HCT116 (cell line): ENCODE results near the gene RGS6. TPM values are rescaled to one million over a fixed set of nuclear protein-coding genes. Genes with fewer than 3 reads are reported as not detected.

Experiments
- ATAC-seq: fragments of 200-7000 bp; cut with Tn5 transposase; 2 replicates; pipeline ENCODE4 v1.9.1; 2020; ENCODE audit warnings: mild to moderate bottlenecking, moderate library complexity
- BruUV-seq: library from RNA; stranded (reverse); fragments of 400-500 nt; replicated peaks from 2 replicates; lab custom pipeline; 2021; lab: Mats Ljungman, UMichigan
- CTCF ChIA-PET: fragments of 300-600 bp; sonication (Branson Sonifier 250); formaldehyde crosslinking; loops from one replicate; lab custom pipeline; 2021; ENCODE audit warnings: antibody characterized with exemption; lab: Charles Lee
- POLR2A ChIA-PET: fragments of 300-600, 350-600 bp; sonication (Branson Sonifier 250); formaldehyde crosslinking; loops from one replicate; lab custom pipeline; 2021; ENCODE audit warnings: antibody characterized with exemption; lab: Charles Lee
- RAD21 ChIA-PET, 2 experiments: fragments of 300-600 bp; sonication (Branson Sonifier 250); formaldehyde crosslinking; loops; one replicate each; lab custom pipeline; 2023; ENCODE audit warnings: low total read pairs in 2 of 2; ENCODE audit not compliant: uncharacterized antibody in 2 of 2, unreplicated experiment in 2 of 2, low non-redundant PET in 1 of 2; lab: Charles Lee
- DNase-seq: peaks from one replicate; pipeline ENCODE4 v3.0.0-alpha.2; 2010; ENCODE audit warnings: low read depth, low spot score
- H2AFZ ChIP-seq: fragments of 200-600 bp; shearing (Covaris generic), sonication (generic); 2 replicates; pipeline ENCODE4 v1.6.1; 2017; ENCODE audit warnings: low read depth, mixed run types, mixed read lengths, antibody characterized with exemption, low read length; ENCODE audit not compliant: poor library complexity, severe bottlenecking
- H3K27ac ChIP-seq: 2 replicates; pipeline ENCODE4 v1.5.1; 2012; ENCODE audit warnings: low read depth, low read length
- H3K27me3 ChIP-seq: fragments of 200-600 bp; sonication (generic); 2 replicates; pipeline ENCODE4 v1.6.1; 2016; ENCODE audit warnings: mixed run types, low read length, mixed read lengths; ENCODE audit not compliant: insufficient read depth
- H3K36me3 ChIP-seq, 2 experiments: fragments of 200-500 bp in 1 of 2; fragments of 200-600 bp in 1 of 2; sonication (Bioruptor generic) in 1 of 2; sonication (generic) in 1 of 2; 2 replicates each; pipeline versions ENCODE4 v1.5.1 to v1.6.1; 2014 to 2016; ENCODE audit warnings: low read length in 2 of 2, inconsistent platforms in 1 of 2, mixed read lengths in 1 of 2, mixed run types in 1 of 2; ENCODE audit not compliant: insufficient read depth in 2 of 2, control insufficient read depth in 1 of 2
- H3K4me1 ChIP-seq, 2 experiments: fragments of 200-600 bp in 1 of 2; sonication (generic) in 1 of 2; 2 replicates each; pipeline versions ENCODE4 v1.5.1 to v1.6.1; 2012 to 2017; ENCODE audit warnings: low read length in 2 of 2, inconsistent platforms in 1 of 2, mild to moderate bottlenecking in 1 of 2, mixed read lengths in 1 of 2, mixed run types in 1 of 2, moderate library complexity in 1 of 2; ENCODE audit not compliant: insufficient read depth in 2 of 2, control insufficient read depth in 1 of 2
- H3K4me2 ChIP-seq: fragments of 200-600 bp; sonication (generic); 2 replicates; pipeline ENCODE4 v1.6.1; 2017; ENCODE audit warnings: mixed run types, low read length, mixed read lengths
- H3K4me3 ChIP-seq, 2 experiments: fragments of 200-600 bp in 1 of 2; sonication (generic) in 1 of 2; replicated peaks in 1 of 2; 2 replicates each; pipeline ENCODE4 v1.5.1; 2011 to 2016; ENCODE audit warnings: low read length in 2 of 2, control low read depth in 1 of 2, low read depth in 1 of 2, mild to moderate bottlenecking in 1 of 2, mixed read lengths in 1 of 2, mixed run types in 1 of 2
- H3K79me2 ChIP-seq: fragments of 200-600 bp; sonication (generic); 2 replicates; pipeline ENCODE4 v1.6.1; 2017; ENCODE audit warnings: mild to moderate bottlenecking, mixed run types, low read length, moderate library complexity, mixed read lengths; ENCODE audit not compliant: insufficient read depth
- H3K9ac ChIP-seq: fragments of 200-600 bp; sonication (generic); 2 replicates; pipeline ENCODE4 v1.6.1; 2016; ENCODE audit warnings: low read length, mixed read lengths
- H3K9me2 ChIP-seq: fragments of 200-600 bp; sonication (generic), shearing (Covaris generic); 2 replicates; pipeline ENCODE4 v1.6.1; 2017; ENCODE audit warnings: mixed run types, mild to moderate bottlenecking, moderate library complexity; ENCODE audit not compliant: insufficient read depth
- H3K9me3 ChIP-seq, 2 experiments: fragments of 200-500 bp in 1 of 2; fragments of 200-600 bp in 1 of 2; sonication (Bioruptor generic) in 1 of 2; sonication (generic) in 1 of 2; 2 replicates each; pipeline ENCODE4 v1.6.1; 2014 to 2017; ENCODE audit warnings: low read length in 2 of 2, mixed read lengths in 2 of 2, inconsistent platforms in 1 of 2, low read depth in 1 of 2, mild to moderate bottlenecking in 1 of 2, mixed run types in 1 of 2, moderate library complexity in 1 of 2; ENCODE audit not compliant: control insufficient read depth in 1 of 2, insufficient read depth in 1 of 2
- H4K20me1 ChIP-seq: fragments of 200-600 bp; sonication (generic), shearing (Covaris generic); 2 replicates; pipeline ENCODE4 v1.6.1; 2017; ENCODE audit warnings: mixed run types, mild to moderate bottlenecking, moderate library complexity; ENCODE audit not compliant: insufficient read depth
- CBX3 ChIP-seq: IDR thresholded peaks from 2 replicates; pipeline ENCODE4 v1.6.1; 2012; ENCODE audit warnings: low read depth
- EGR1 ChIP-seq: IDR thresholded peaks from 2 replicates; pipeline ENCODE4 v1.6.1; 2012; ENCODE audit warnings: low read depth
- ELF1 ChIP-seq: IDR thresholded peaks from 2 replicates; pipeline ENCODE4 v1.6.1; 2012; ENCODE audit warnings: low read depth, borderline replicate concordance
- FOSL1 ChIP-seq: IDR thresholded peaks from 2 replicates; pipeline ENCODE4 v1.6.1; 2012; ENCODE audit warnings: low read depth
- JUND ChIP-seq: IDR thresholded peaks from 2 replicates; pipeline ENCODE4 v1.6.1; 2012
- RAD21 ChIP-seq: IDR thresholded peaks from 2 replicates; pipeline ENCODE4 v1.6.1; 2012; ENCODE audit warnings: low read depth, mild to moderate bottlenecking
- SIN3A ChIP-seq: IDR thresholded peaks from 2 replicates; pipeline ENCODE4 v1.6.1; 2012; ENCODE audit warnings: low read depth
- SP1 ChIP-seq: IDR thresholded peaks from 2 replicates; pipeline ENCODE4 v1.6.1; 2012; ENCODE audit warnings: low read depth
- SRF ChIP-seq: IDR thresholded peaks from 2 replicates; pipeline ENCODE4 v1.6.1; 2012; ENCODE audit warnings: low read depth
- TCF7L2 ChIP-seq: IDR thresholded peaks from 2 replicates; pipeline ENCODE4 v1.7.0; 2011; ENCODE audit warnings: borderline replicate concordance, inconsistent platforms; ENCODE audit not compliant: insufficient read depth, insufficient read length; ENCODE audit errors: extremely low read depth
- YY1 ChIP-seq: IDR thresholded peaks from 2 replicates; pipeline ENCODE4 v1.6.1; 2011; ENCODE audit warnings: low read length, low read depth, moderate library complexity, mild to moderate bottlenecking; ENCODE audit not compliant: insufficient replicate concordance; ENCODE audit errors: extremely low read depth
- ZFX ChIP-seq: fragments of 450-650 bp; IDR thresholded peaks from 2 replicates; pipeline ENCODE4 v1.6.1; 2017
- intact Hi-C: fragments of 100-400 bp; cut with micrococcal nuclease; formaldehyde crosslinking; loops from 2 replicates; pipeline ENCODE4 v1.10.0; 2022
- total RNA-seq: library from RNA; stranded (reverse); gene quantifications from one replicate; pipeline ENCODE4 v1.2.1, GENCODE V29; 2021; ENCODE audit not compliant: unreplicated experiment
- TF ChIP-seq, protein P1 (sequence below): IDR thresholded peaks from 2 replicates; pipeline ENCODE4 v1.6.1; 2011; ENCODE audit warnings: mild to moderate bottlenecking, low read length, moderate library complexity; ENCODE audit not compliant: insufficient replicate concordance; ENCODE audit errors: extremely low read depth
- TF ChIP-seq, protein P2 (sequence below), 3 experiments: fragments of 200-600 bp in 1 of 3; sonication (generic) in 1 of 3; IDR thresholded peaks in 2 of 3; conservative IDR thresholded peaks in 1 of 3; 2 replicates each; pipeline ENCODE4 v1.5.1; 2012 to 2017; ENCODE audit warnings: low read depth in 2 of 3, low read length in 2 of 3, antibody characterized with exemption in 1 of 3, borderline replicate concordance in 1 of 3, control low read depth in 1 of 3, mild to moderate bottlenecking in 1 of 3, mixed read lengths in 1 of 3, mixed run types in 1 of 3, moderate library complexity in 1 of 3; ENCODE audit not compliant: insufficient read depth in 1 of 3
- TF ChIP-seq, protein P3 (sequence below): IDR thresholded peaks from 2 replicates; pipeline ENCODE4 v1.6.1; 2012
- TF ChIP-seq, protein P4 (sequence below): IDR thresholded peaks from 2 replicates; pipeline ENCODE4 v1.6.1; 2012
- TF ChIP-seq, protein P5 (sequence below): IDR thresholded peaks from 2 replicates; pipeline ENCODE4 v1.6.1; 2012; ENCODE audit warnings: low read depth

RGS6 gene
- total RNA-seq, 1 experiment from 2014 or later = 4.7 TPM

GRCh38 chr14:72027061-72027460 lies 94.8 kb downstream of the RGS6 start:
- Histone ChIP-seq H3K36me3 (no peaks in the 10 kb centered on the region), H3K27me3 (no peaks in the 10 kb centered on the region), H3K79me2 (no peaks in the 10 kb centered on the region), H3K9me3 (no peaks in the 10 kb centered on the region; a peak in 1 of 4 replicates), H3K4me2 (no peak overlapping the region), H3K9me2 (no peaks in the 10 kb centered on the region), H3K9ac (no peak overlapping the region), H2AFZ (no peak overlapping the region), H3K4me3 (no peak overlapping the region), H4K20me1 (no peaks in the 10 kb centered on the region), H3K4me1 (peaks cover 22 to 26% of the 10 kb centered on the region in 2 experiments), H3K27ac (no peak overlapping the region)
- ChIA-PET CTCF (no interaction called here), RAD21 (no interaction called here), POLR2A (no interaction called here)
- DNase-seq (no peak), ATAC-seq (no peak)
- TF ChIP-seq TCF7L2 = no peak
- no peak for TF ChIP-seq ZFX
- TF ChIP-seq SP1 = no peak
- TF ChIP-seq, protein P1, sequence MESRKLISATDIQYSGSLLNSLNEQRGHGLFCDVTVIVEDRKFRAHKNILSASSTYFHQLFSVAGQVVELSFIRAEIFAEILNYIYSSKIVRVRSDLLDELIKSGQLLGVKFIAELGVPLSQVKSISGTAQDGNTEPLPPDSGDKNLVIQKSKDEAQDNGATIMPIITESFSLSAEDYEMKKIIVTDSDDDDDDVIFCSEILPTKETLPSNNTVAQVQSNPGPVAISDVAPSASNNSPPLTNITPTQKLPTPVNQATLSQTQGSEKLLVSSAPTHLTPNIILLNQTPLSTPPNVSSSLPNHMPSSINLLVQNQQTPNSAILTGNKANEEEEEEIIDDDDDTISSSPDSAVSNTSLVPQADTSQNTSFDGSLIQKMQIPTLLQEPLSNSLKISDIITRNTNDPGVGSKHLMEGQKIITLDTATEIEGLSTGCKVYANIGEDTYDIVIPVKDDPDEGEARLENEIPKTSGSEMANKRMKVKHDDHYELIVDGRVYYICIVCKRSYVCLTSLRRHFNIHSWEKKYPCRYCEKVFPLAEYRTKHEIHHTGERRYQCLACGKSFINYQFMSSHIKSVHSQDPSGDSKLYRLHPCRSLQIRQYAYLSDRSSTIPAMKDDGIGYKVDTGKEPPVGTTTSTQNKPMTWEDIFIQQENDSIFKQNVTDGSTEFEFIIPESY = no peak
- no peak for TF ChIP-seq EGR1
- TF ChIP-seq, protein P2, sequence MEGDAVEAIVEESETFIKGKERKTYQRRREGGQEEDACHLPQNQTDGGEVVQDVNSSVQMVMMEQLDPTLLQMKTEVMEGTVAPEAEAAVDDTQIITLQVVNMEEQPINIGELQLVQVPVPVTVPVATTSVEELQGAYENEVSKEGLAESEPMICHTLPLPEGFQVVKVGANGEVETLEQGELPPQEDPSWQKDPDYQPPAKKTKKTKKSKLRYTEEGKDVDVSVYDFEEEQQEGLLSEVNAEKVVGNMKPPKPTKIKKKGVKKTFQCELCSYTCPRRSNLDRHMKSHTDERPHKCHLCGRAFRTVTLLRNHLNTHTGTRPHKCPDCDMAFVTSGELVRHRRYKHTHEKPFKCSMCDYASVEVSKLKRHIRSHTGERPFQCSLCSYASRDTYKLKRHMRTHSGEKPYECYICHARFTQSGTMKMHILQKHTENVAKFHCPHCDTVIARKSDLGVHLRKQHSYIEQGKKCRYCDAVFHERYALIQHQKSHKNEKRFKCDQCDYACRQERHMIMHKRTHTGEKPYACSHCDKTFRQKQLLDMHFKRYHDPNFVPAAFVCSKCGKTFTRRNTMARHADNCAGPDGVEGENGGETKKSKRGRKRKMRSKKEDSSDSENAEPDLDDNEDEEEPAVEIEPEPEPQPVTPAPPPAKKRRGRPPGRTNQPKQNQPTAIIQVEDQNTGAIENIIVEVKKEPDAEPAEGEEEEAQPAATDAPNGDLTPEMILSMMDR (IDR thresholded peaks at IDR 0.05 in 2 of 3, conservative IDR thresholded peaks at IDR 0.05 in 1 of 3; ENCODE audit: borderline replicate concordance in 1 of 3, insufficient read depth in 1 of 3, low read depth in 2 of 3, low read length in 2 of 3) = no peak
- TF ChIP-seq FOSL1 = no peak
- TF ChIP-seq SIN3A = no peak
- TF ChIP-seq YY1 = no peak
- TF ChIP-seq RAD21 = no peak
- TF ChIP-seq, protein P3, sequence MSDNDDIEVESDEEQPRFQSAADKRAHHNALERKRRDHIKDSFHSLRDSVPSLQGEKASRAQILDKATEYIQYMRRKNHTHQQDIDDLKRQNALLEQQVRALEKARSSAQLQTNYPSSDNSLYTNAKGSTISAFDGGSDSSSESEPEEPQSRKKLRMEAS = no peak
- TF ChIP-seq SRF = no peak
- no peak for TF ChIP-seq JUND
- TF ChIP-seq, protein P4, sequence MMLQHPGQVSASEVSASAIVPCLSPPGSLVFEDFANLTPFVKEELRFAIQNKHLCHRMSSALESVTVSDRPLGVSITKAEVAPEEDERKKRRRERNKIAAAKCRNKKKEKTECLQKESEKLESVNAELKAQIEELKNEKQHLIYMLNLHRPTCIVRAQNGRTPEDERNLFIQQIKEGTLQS = no peak
- TF ChIP-seq ELF1 = no peak
- TF ChIP-seq CBX3 = no peak
- TF ChIP-seq, protein P5, sequence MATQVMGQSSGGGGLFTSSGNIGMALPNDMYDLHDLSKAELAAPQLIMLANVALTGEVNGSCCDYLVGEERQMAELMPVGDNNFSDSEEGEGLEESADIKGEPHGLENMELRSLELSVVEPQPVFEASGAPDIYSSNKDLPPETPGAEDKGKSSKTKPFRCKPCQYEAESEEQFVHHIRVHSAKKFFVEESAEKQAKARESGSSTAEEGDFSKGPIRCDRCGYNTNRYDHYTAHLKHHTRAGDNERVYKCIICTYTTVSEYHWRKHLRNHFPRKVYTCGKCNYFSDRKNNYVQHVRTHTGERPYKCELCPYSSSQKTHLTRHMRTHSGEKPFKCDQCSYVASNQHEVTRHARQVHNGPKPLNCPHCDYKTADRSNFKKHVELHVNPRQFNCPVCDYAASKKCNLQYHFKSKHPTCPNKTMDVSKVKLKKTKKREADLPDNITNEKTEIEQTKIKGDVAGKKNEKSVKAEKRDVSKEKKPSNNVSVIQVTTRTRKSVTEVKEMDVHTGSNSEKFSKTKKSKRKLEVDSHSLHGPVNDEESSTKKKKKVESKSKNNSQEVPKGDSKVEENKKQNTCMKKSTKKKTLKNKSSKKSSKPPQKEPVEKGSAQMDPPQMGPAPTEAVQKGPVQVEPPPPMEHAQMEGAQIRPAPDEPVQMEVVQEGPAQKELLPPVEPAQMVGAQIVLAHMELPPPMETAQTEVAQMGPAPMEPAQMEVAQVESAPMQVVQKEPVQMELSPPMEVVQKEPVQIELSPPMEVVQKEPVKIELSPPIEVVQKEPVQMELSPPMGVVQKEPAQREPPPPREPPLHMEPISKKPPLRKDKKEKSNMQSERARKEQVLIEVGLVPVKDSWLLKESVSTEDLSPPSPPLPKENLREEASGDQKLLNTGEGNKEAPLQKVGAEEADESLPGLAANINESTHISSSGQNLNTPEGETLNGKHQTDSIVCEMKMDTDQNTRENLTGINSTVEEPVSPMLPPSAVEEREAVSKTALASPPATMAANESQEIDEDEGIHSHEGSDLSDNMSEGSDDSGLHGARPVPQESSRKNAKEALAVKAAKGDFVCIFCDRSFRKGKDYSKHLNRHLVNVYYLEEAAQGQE = no peak
- intact Hi-C loops = no loop called here
- no TSS peak for BruUV-seq
